Measurements from ENCODE around the gene TAOK1.
"Not testable (repeated sequence)": the region's sequence is repeated elsewhere in the genome, so short reads cannot be mapped to it uniquely, and the experiment has no call there.

TAOK1 gene

GRCh38 chr17:29434550-29434949 is 44.4 kb downstream of the TAOK1 start:
- no peak for DNase-seq (ENCODE audit: low read depth, low spot score)
- H3K27ac ChIP-seq: no peak overlapping the region

GRCh38 chr17:29442451-29442850 is 52.3 kb downstream of the TAOK1 start:
- no peak overlapping the region for H3K27ac ChIP-seq
- DNase-seq (ENCODE audit: low read depth, low spot score): no peak

- no peak overlapping the region for H3K27ac ChIP-seq
- no peak for DNase-seq (ENCODE audit: low read depth, low spot score)
These were observed 53.0 kb downstream of the TAOK1 start for GRCh38 chr17:29443041-29443739.

- H3K27ac ChIP-seq: no peak overlapping the region
- no peak for DNase-seq (ENCODE audit: low read depth, low spot score)
These were observed 54.4 kb downstream of the TAOK1 start for GRCh38 chr17:29444589-29444988.

- no peak overlapping the region for H3K27ac ChIP-seq
- no peak for DNase-seq (ENCODE audit: low read depth, low spot score)
These were observed 55.7 kb downstream of the TAOK1 start for GRCh38 chr17:29445844-29446243.

- no peak overlapping the region for H3K27ac ChIP-seq
- DNase-seq (ENCODE audit: low read depth, low spot score): no peak
These were observed 59.9 kb downstream of the TAOK1 start for GRCh38 chr17:29449865-29450671.

GRCh38 chr17:29451121-29451742 is 61.1 kb downstream of the TAOK1 start:
- no peak overlapping the region for H3K27ac ChIP-seq
- no peak for DNase-seq (ENCODE audit: low read depth, low spot score)

GRCh38 chr17:29458066-29458465 is 67.9 kb downstream of the TAOK1 start:
- H3K27ac ChIP-seq: no peak overlapping the region
- no peak for DNase-seq (ENCODE audit: low read depth, low spot score)

- no peak overlapping the region for H3K27ac ChIP-seq
- no peak for DNase-seq (ENCODE audit: low read depth, low spot score)
These were observed 71.5 kb downstream of the TAOK1 start for GRCh38 chr17:29461483-29462206.

GRCh38 chr17:29469276-29469675 is 79.1 kb downstream of the TAOK1 start:
- DNase-seq (ENCODE audit: low read depth, low spot score): no peak
- H3K27ac ChIP-seq: no peak overlapping the region

GRCh38 chr17:29473437-29473836 is 83.3 kb downstream of the TAOK1 start:
- not testable (repeated sequence) for DNase-seq (ENCODE audit: low read depth, low spot score); H3K27ac ChIP-seq

GRCh38 chr17:29474297-29474696 is 84.1 kb downstream of the TAOK1 start:
- H3K27ac ChIP-seq: no peak overlapping the region
- no peak for DNase-seq (ENCODE audit: low read depth, low spot score)

- H3K27ac ChIP-seq: no peak overlapping the region
- no peak for DNase-seq (ENCODE audit: low read depth, low spot score)
These were observed 85.7 kb downstream of the TAOK1 start for GRCh38 chr17:29475891-29476290.

GRCh38 chr17:29480249-29480928 is 90.2 kb downstream of the TAOK1 start:
- not testable (repeated sequence) for H3K27ac ChIP-seq; DNase-seq (ENCODE audit: low read depth, low spot score)

GRCh38 chr17:29483503-29483902 is 93.3 kb downstream of the TAOK1 start:
- no peak for DNase-seq (ENCODE audit: low read depth, low spot score)
- H3K27ac ChIP-seq: no peak overlapping the region

- H3K27ac ChIP-seq: no peak overlapping the region
- no peak for DNase-seq (ENCODE audit: low read depth, low spot score)
These were observed 104.8 kb downstream of the TAOK1 start for GRCh38 chr17:29495011-29495410.

GRCh38 chr17:29504711-29505110 is 114.5 kb downstream of the TAOK1 start:
- no peak for DNase-seq (ENCODE audit: low read depth, low spot score)
- H3K27ac ChIP-seq: no peak overlapping the region

GRCh38 chr17:29505836-29506235 is 115.7 kb downstream of the TAOK1 start:
- H3K27ac ChIP-seq: no peak overlapping the region
- no peak for DNase-seq (ENCODE audit: low read depth, low spot score)

- DNase-seq (ENCODE audit: low read depth, low spot score): no peak
- H3K27ac ChIP-seq: peak overlapping the region; percentile 3
These were observed 120.8 kb downstream of the TAOK1 start for GRCh38 chr17:29510953-29511352.

- no peak overlapping the region for H3K27ac ChIP-seq
- DNase-seq (ENCODE audit: low read depth, low spot score): no peak
These were observed 124.6 kb downstream of the TAOK1 start for GRCh38 chr17:29514792-29515191.
